Stimulated activated naive CD8-positive, alpha-beta T cell treated with anti-CD3 and anti-CD28 coated beads, Interleukin-15, Interleukin-2, amounts not matched to agents 100 ng/mL and 50 ng/mL, for 24 hours (primary cell): ENCODE results near the gene HLA-G.
"Not testable (repeated sequence)": the region's sequence is repeated elsewhere in the genome, so short reads cannot be mapped to it uniquely, and the experiment has no call there.

ENCODE experiments used
- H3K27ac Mint-ChIP-seq: one replicate; pipeline ENCODE4 v1.8.0; 2021; ENCODE audit warnings: mild to moderate bottlenecking, mixed read lengths
- H3K27me3 Mint-ChIP-seq: one replicate; pipeline ENCODE4 v1.8.0; 2021; ENCODE audit warnings: mixed read lengths
- H3K36me3 Mint-ChIP-seq: one replicate; pipeline ENCODE4 v1.8.0; 2021; ENCODE audit warnings: low read depth, mixed read lengths
- H3K4me1 Mint-ChIP-seq: one replicate; pipeline ENCODE4 v1.8.0; 2021; ENCODE audit warnings: low read depth, mixed read lengths
- H3K4me3 Mint-ChIP-seq: one replicate; pipeline ENCODE4 v1.8.0; 2021; ENCODE audit warnings: mild to moderate bottlenecking, mixed read lengths
- H3K9me3 Mint-ChIP-seq: one replicate; pipeline ENCODE4 v1.8.0; 2021; ENCODE audit warnings: mixed read lengths

HLA-G gene

GRCh38 chr6:29827579-29828470, at the start of gene HLA-G:
HLA-G (plus strand) TSS chr6:29827825; CDS start chr6:29827845, 20 bp downstream.
- Mint-ChIP-seq H3K4me1 (peaks cover 4% of the 10 kb centered on the region), H3K36me3 (no peaks in the 10 kb centered on the region), H3K27ac (no peak within 1 kb of the TSS), H3K9me3 (no peaks in the 10 kb centered on the region), H3K27me3 (peaks cover 69% of the 10 kb centered on the region), H3K4me3 (peak within 1 kb of the TSS; percentile 54)

DNA sequence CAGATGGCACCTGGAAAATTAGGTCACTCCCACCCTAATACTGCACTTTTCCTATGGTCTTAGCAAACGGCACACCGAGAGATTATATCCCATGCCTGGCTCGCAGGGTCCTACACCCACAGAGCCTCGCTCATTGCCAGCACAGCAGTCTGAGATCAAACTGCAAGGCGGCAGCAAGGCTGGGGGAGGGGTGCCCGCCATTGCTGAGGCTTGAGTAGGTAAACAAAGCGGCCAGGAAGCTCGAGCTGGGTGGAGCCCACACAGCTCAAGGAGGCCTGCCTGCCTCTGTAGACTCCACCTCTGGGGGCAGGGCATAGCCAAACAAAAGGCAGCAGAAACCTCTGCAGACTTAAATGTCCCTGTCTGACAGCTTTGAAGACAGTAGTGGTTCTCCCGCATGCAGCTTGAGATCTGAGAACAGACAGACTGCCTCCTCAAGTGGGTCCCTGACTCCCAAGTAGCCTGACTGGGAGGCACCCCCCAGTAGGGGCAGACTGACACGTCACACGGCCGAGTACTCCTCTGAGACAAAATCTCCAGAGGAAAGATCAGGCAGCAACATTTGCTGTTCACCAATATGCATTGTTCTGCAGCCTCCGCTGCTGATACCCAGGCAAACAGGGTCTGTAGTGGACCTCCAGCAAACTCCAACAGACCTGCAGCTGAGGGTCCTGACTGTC, 47.5 kb upstream of the HLA-G start:
- H3K4me3 Mint-ChIP-seq, H3K4me1 Mint-ChIP-seq, H3K27ac Mint-ChIP-seq, H3K36me3 Mint-ChIP-seq, H3K9me3 Mint-ChIP-seq: not testable (repeated sequence)
- peaks cover 59% of the 10 kb centered on the region for H3K27me3 Mint-ChIP-seq

DNA sequence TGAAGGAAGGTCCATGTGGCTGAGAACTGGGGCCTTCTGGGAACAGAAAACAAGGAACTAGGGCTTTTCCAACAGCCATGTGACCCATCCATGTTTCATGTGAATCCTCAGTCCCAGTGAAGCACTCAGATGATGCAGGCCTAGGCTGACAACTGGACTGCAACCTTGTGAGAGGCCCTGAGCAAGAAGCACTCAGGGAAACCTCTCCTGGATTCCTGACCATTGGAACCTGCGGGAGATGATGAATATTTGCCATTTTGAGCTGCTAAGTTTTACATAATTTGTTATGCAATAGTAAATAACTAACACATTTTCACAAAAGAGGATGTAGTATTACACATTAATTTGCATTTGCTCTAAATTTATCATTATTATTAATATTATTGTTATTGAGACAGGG, 38.4 kb upstream of the HLA-G start:
- Mint-ChIP-seq H3K4me3 (no peak overlapping the region), H3K4me1 (peaks cover 14% of the 10 kb centered on the region), H3K9me3 (peaks cover 8% of the 10 kb centered on the region), H3K36me3 (no peaks in the 10 kb centered on the region), H3K27ac (no peak overlapping the region), H3K27me3 (peaks cover 55% of the 10 kb centered on the region)

DNA sequence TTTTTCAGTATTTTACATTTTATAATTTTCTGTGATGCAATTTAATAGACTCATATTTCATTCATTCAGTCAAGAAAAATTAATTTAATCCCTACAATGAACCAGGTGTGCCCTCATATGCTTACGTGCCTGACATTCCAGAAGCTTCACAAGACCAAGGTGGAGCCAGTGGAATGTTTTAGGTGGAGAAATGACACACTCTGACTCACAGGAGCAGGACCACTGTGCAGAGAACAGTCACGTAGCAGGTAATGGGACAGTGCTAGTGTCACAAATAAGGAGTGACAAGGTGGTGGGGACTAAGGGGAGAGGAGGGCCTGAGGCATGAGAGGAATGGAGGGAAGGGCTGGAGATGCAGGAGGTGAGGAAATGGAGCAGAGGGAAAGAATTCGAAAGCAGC, 37.0 kb upstream of the HLA-G start:
- Mint-ChIP-seq H3K36me3 (no peaks in the 10 kb centered on the region), H3K9me3 (peaks cover 8% of the 10 kb centered on the region), H3K4me1 (peaks cover 14% of the 10 kb centered on the region), H3K27me3 (peaks cover 60% of the 10 kb centered on the region), H3K27ac (no peak overlapping the region), H3K4me3 (no peak overlapping the region)

GRCh38 chr6:29791162-29791561, 36.5 kb upstream of the HLA-G start:
- Mint-ChIP-seq H3K4me3 (peak overlapping the region; percentile 73), H3K27ac (no peak overlapping the region), H3K9me3 (peaks cover 8% of the 10 kb centered on the region), H3K4me1 (peaks cover 14% of the 10 kb centered on the region), H3K27me3 (peaks cover 60% of the 10 kb centered on the region), H3K36me3 (no peaks in the 10 kb centered on the region)

GRCh38 chr6:29791786-29792122, 35.9 kb upstream of the HLA-G start:
- H3K4me3 Mint-ChIP-seq = peak overlapping the region; percentile 73
- peaks cover 8% of the 10 kb centered on the region for H3K9me3 Mint-ChIP-seq
- H3K27me3 Mint-ChIP-seq = peaks cover 58% of the 10 kb centered on the region
- H3K36me3 Mint-ChIP-seq = no peaks in the 10 kb centered on the region
- H3K4me1 Mint-ChIP-seq = peaks cover 14% of the 10 kb centered on the region
- H3K27ac Mint-ChIP-seq = no peak overlapping the region

- Mint-ChIP-seq H3K27ac (peak overlapping the region; percentile 58), H3K36me3 (no peaks in the 10 kb centered on the region)
Observed at GRCh38 chr6:29792123-29793035, 35.2 kb upstream of the HLA-G start.

DNA sequence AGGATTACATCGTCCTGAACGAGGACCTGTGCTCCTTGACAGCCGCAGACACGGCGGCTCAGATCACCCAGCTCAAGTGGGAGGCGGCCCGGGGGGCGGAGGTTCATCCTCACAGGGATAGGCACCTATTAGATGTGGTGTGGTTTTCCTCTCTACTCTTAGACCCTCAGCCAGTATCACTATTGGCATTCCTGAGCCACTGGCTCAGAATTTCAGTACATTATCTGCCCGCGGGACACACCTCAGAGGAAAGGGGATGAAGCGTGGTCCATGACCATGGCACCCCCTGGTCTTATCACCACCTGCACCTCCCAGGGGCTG, 34.6 kb upstream of the HLA-G start:
- Mint-ChIP-seq H3K4me3 (peak overlapping the region; percentile 73), H3K27me3 (peaks cover 55% of the 10 kb centered on the region), H3K36me3 (no peaks in the 10 kb centered on the region), H3K4me1 (peaks cover 14% of the 10 kb centered on the region), H3K9me3 (peaks cover 8% of the 10 kb centered on the region), H3K27ac (peak overlapping the region; percentile 58)

More at GRCh38 chr6:29792123-29793035, 35.2 kb upstream of the HLA-G start:
- Mint-ChIP-seq H3K4me1 (peaks cover 14% of the 10 kb centered on the region), H3K9me3 (peaks cover 8% of the 10 kb centered on the region), H3K4me3 (peak overlapping the region; percentile 73), H3K27me3 (peaks cover 57% of the 10 kb centered on the region)

DNA sequence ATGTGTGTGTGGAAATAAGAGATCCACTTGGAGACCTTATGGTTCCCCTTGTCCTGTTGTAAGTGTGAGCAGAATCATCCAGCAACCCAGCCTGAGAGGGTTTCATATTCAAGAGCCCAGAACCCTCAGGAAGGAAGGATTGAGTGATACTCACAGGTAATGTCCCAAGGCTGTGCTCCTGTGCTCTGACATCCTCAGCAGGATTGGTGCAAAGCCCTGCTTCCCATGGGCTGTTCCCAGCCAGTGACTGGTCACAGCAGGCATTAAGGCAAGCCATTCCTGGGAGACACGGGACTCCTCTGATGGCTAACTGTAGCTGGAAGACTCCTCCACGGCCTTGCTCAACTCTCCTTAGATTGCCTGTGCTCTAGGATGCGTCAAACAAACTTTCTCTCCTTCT, 33.8 kb upstream of the HLA-G start:
- H3K27me3 Mint-ChIP-seq = peaks cover 53% of the 10 kb centered on the region
- H3K27ac Mint-ChIP-seq = no peak overlapping the region
- no peak overlapping the region for H3K4me3 Mint-ChIP-seq
- peaks cover 5% of the 10 kb centered on the region for H3K9me3 Mint-ChIP-seq
- H3K4me1 Mint-ChIP-seq = peaks cover 14% of the 10 kb centered on the region
- no peaks in the 10 kb centered on the region for H3K36me3 Mint-ChIP-seq

- no peak overlapping the region for H3K27ac Mint-ChIP-seq
- peaks cover 14% of the 10 kb centered on the region for H3K4me1 Mint-ChIP-seq
- no peaks in the 10 kb centered on the region for H3K9me3 Mint-ChIP-seq
- H3K27me3 Mint-ChIP-seq = peaks cover 44% of the 10 kb centered on the region
- no peak overlapping the region for H3K4me3 Mint-ChIP-seq
- H3K36me3 Mint-ChIP-seq = no peaks in the 10 kb centered on the region
Observed at GRCh38 chr6:29796026-29796425, 31.6 kb upstream of the HLA-G start.

GRCh38 chr6:29797135-29797534, 30.5 kb upstream of the HLA-G start:
- Mint-ChIP-seq H3K4me1 (peaks cover 7% of the 10 kb centered on the region), H3K9me3 (no peaks in the 10 kb centered on the region), H3K36me3 (no peaks in the 10 kb centered on the region), H3K27ac (no peak overlapping the region), H3K4me3 (no peak overlapping the region), H3K27me3 (peaks cover 38% of the 10 kb centered on the region)

DNA sequence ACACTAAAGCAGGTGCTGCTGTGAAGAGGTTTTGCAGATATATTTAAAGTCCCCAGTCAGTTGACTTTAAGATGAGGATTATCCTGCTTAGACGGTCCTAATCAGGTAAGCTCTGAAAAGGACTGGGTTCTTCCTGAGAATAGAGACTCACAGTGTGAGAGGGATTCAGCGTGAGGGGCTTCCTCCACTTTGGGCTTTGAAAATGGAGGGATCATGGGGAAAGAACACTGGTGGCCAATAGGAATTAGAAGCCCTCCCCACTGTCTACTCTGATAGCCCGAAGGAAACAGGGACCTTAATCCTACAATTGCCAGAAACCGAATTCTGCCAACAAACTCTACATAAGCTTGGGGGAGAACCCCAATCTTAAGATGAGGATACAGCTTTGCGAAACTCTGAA, 29.7 kb upstream of the HLA-G start:
- Mint-ChIP-seq H3K4me3 (no peak overlapping the region), H3K36me3 (no peaks in the 10 kb centered on the region), H3K9me3 (no peaks in the 10 kb centered on the region), H3K4me1 (peaks cover 5% of the 10 kb centered on the region), H3K27me3 (peaks cover 36% of the 10 kb centered on the region), H3K27ac (no peak overlapping the region)

GRCh38 chr6:29800254-29800653, 27.4 kb upstream of the HLA-G start:
- Mint-ChIP-seq H3K9me3 (no peaks in the 10 kb centered on the region), H3K4me1 (no peaks in the 10 kb centered on the region), H3K36me3 (no peaks in the 10 kb centered on the region), H3K27ac (no peak overlapping the region), H3K4me3 (no peak overlapping the region), H3K27me3 (peaks cover 14% of the 10 kb centered on the region)

DNA sequence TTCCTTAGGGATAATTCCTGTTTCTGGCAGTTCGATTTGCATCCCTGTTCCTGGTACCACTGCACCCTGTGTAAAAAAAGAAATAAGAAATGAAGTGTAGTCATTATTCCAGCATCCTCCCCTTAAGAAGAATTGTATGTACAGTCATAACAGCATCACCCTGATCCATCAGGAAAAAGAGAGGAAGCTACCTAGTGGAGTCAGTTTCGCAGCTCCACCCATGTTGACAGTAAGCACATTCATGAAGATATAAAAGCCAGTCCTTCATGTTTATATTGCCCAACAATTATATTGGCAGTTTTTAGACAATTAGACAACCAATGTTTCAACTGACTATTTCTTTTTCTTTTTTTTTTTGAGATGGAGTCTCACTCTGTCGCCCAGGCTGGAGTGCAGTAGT, 21.2 kb upstream of the HLA-G start:
- no peak overlapping the region for H3K4me3 Mint-ChIP-seq
- peaks cover 41% of the 10 kb centered on the region for H3K27me3 Mint-ChIP-seq
- H3K27ac Mint-ChIP-seq = no peak overlapping the region
- no peaks in the 10 kb centered on the region for H3K9me3 Mint-ChIP-seq
- no peaks in the 10 kb centered on the region for H3K36me3 Mint-ChIP-seq
- peaks cover 13% of the 10 kb centered on the region for H3K4me1 Mint-ChIP-seq

DNA sequence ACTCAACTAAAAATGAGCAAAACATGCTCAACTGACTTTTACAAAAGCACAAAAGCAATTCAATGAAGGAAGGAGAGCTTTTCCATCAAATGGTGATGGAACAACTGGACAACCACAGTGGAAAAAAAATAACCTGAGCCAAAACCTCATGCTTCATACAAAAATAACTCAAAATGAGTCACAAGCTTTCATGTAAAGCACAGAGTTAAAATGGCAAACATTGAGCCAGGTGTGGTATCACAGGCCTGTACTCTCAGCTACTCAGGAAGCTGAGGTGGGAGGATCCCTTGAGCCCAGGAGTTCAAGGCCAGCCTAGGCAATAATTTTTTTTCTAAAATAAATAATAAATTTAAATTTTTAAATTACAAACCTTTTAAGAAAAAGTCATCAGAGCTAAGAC, 18.4 kb upstream of the HLA-G start:
- Mint-ChIP-seq H3K4me3 (no peak overlapping the region), H3K27me3 (peaks cover 41% of the 10 kb centered on the region), H3K36me3 (no peaks in the 10 kb centered on the region)

More for the DNA sequence above, 18.4 kb upstream of the HLA-G start:
- Mint-ChIP-seq H3K27ac (no peak overlapping the region), H3K9me3 (no peaks in the 10 kb centered on the region), H3K4me1 (peaks cover 13% of the 10 kb centered on the region)
